H9 (cell line): Measurements from ENCODE around the gene PHACTR1. TPM values are rescaled to one million over a fixed set of nuclear protein-coding genes. Genes with fewer than 3 reads are reported as not detected.

Experiments
- DNase-seq: peaks from one replicate; pipeline ENCODE4 v3.0.0-alpha.2; 2017
- H2AFZ ChIP-seq: one replicate; pipeline ENCODE4 v1.6.1; 2013; ENCODE audit warnings: mild to moderate bottlenecking, low read length, control low read depth, moderate library complexity
- H2AK5ac ChIP-seq: 2 replicates; pipeline ENCODE4 v1.6.1; 2013; ENCODE audit warnings: low read length, control low read depth, mixed read lengths; ENCODE audit not compliant: insufficient read length
- H2BK120ac ChIP-seq: one replicate; pipeline ENCODE4 v1.6.1; 2013; ENCODE audit warnings: low read depth, mild to moderate bottlenecking, low read length, control low read depth, inconsistent platforms; ENCODE audit not compliant: poor library complexity, severe bottlenecking
- H2BK12ac ChIP-seq: 2 replicates; pipeline ENCODE4 v1.6.1; 2013; ENCODE audit warnings: low read length, control low read depth, mixed read lengths, low read depth; ENCODE audit not compliant: insufficient read length
- H2BK15ac ChIP-seq: 2 replicates; pipeline ENCODE4 v1.6.1; 2013; ENCODE audit warnings: low read depth, low read length, control low read depth
- H2BK20ac ChIP-seq: one replicate; pipeline ENCODE4 v1.6.1; 2013; ENCODE audit warnings: low read depth, mild to moderate bottlenecking, low read length, control low read depth, inconsistent platforms; ENCODE audit not compliant: poor library complexity, severe bottlenecking
- H2BK5ac ChIP-seq: 2 replicates; pipeline ENCODE4 v1.6.1; 2013; ENCODE audit warnings: low read length, control low read depth, mixed read lengths; ENCODE audit not compliant: insufficient read length
- H3K14ac ChIP-seq: 2 replicates; pipeline ENCODE4 v1.6.1; 2013; ENCODE audit warnings: low read length, control low read depth; ENCODE audit not compliant: insufficient read depth
- H3K18ac ChIP-seq: 2 replicates; pipeline ENCODE4 v1.6.1; 2013; ENCODE audit warnings: low read depth, mild to moderate bottlenecking, mixed read lengths, low read length, control low read depth; ENCODE audit not compliant: insufficient read length
- H3K23ac ChIP-seq: 2 replicates; pipeline ENCODE4 v1.6.1; 2013; ENCODE audit warnings: low read length, control low read depth, mixed read lengths, low read depth; ENCODE audit not compliant: insufficient read length
- H3K23me2 ChIP-seq: 2 replicates; pipeline ENCODE4 v1.6.1; 2013; ENCODE audit warnings: low read depth, mild to moderate bottlenecking, mixed read lengths, low read length, control low read depth; ENCODE audit not compliant: insufficient read length, poor library complexity, severe bottlenecking
- H3K27ac ChIP-seq: 2 replicates; pipeline ENCODE4 v1.5.1; 2013; ENCODE audit warnings: low read length, control low read depth, mixed read lengths, low read depth; ENCODE audit not compliant: insufficient read length
- H3K27me3 ChIP-seq: 2 replicates; pipeline ENCODE4 v1.6.1; 2013; ENCODE audit warnings: low read length, control low read depth, inconsistent platforms; ENCODE audit not compliant: insufficient read depth
- H3K4ac ChIP-seq: 2 replicates; pipeline ENCODE4 v1.6.1; 2013; ENCODE audit warnings: low read depth, mild to moderate bottlenecking, control low read depth, inconsistent platforms, low read length, moderate library complexity
- H3K4me1 ChIP-seq: 2 replicates; pipeline ENCODE4 v1.6.1; 2013; ENCODE audit warnings: low read length, control low read depth, inconsistent platforms; ENCODE audit not compliant: insufficient read depth
- H3K4me2 ChIP-seq: 2 replicates; pipeline ENCODE4 v1.6.1; 2013; ENCODE audit warnings: low read length, control low read depth, mixed read lengths; ENCODE audit not compliant: insufficient read length, insufficient read depth
- H3K56ac ChIP-seq: 2 replicates; pipeline ENCODE4 v1.6.1; 2013; ENCODE audit warnings: low read depth, mild to moderate bottlenecking, mixed read lengths, low read length, control low read depth; ENCODE audit not compliant: insufficient read length
- H3K79me1 ChIP-seq: 2 replicates; pipeline ENCODE4 v1.6.1; 2013; ENCODE audit warnings: low read depth, mild to moderate bottlenecking, moderate library complexity, low read length, control low read depth, inconsistent platforms; ENCODE audit not compliant: insufficient read depth, poor library complexity, severe bottlenecking
- H3K79me2 ChIP-seq: 2 replicates; pipeline ENCODE4 v1.6.1; 2013; ENCODE audit warnings: low read length, control low read depth, inconsistent platforms; ENCODE audit not compliant: insufficient read depth
- H3K9ac ChIP-seq: 2 replicates; pipeline ENCODE4 v1.6.1; 2013; ENCODE audit warnings: low read length, control low read depth, mixed read lengths; ENCODE audit not compliant: insufficient read length; ENCODE audit errors: extremely low read depth
- H3K9me3 ChIP-seq: one replicate; pipeline ENCODE4 v1.6.1; 2013; ENCODE audit warnings: low read depth, low read length, inconsistent platforms; ENCODE audit not compliant: control insufficient read depth
- H3T11ph ChIP-seq: one replicate; pipeline ENCODE4 v1.6.1; 2013; ENCODE audit warnings: mild to moderate bottlenecking, low read length, control low read depth, inconsistent platforms
- H4K20me1 ChIP-seq: one replicate; pipeline ENCODE4 v1.6.1; 2013; ENCODE audit not compliant: control insufficient read depth, insufficient read length, insufficient read depth
- H4K5ac ChIP-seq: 2 replicates; pipeline ENCODE4 v1.6.1; 2013; ENCODE audit warnings: low read depth, mild to moderate bottlenecking, mixed read lengths, low read length, control low read depth; ENCODE audit not compliant: insufficient read length
- H4K8ac ChIP-seq: replicated peaks from 2 replicates; pipeline ENCODE4 v1.6.1; 2013; ENCODE audit warnings: low read length, control low read depth, mixed read lengths, low read depth; ENCODE audit not compliant: insufficient read length
- H4K91ac ChIP-seq: 2 replicates; pipeline ENCODE4 v1.6.1; 2013; ENCODE audit warnings: low read depth, mild to moderate bottlenecking, moderate library complexity, mixed read lengths, low read length, control low read depth; ENCODE audit not compliant: insufficient read length
- H3K27ac Mint-ChIP-seq, 3 experiments: 2 replicates in 2 of 3; 3 replicates in 1 of 3; pipeline ENCODE4 v1.8.0; 2020 to 2021; ENCODE audit warnings: mixed read lengths in 3 of 3, mild to moderate bottlenecking in 1 of 3, moderate library complexity in 1 of 3
- H3K27me3 Mint-ChIP-seq: 2 replicates; pipeline ENCODE4 v1.8.0; 2021; ENCODE audit warnings: low read depth, mild to moderate bottlenecking, moderate library complexity, mixed read lengths
- H3K36me3 Mint-ChIP-seq, 3 experiments: 2 replicates in 2 of 3; 3 replicates in 1 of 3; pipeline ENCODE4 v1.8.0; 2020 to 2021; ENCODE audit warnings: low read depth in 3 of 3, mixed read lengths in 3 of 3; ENCODE audit not compliant: insufficient read depth in 1 of 3
- H3K4me1 Mint-ChIP-seq, 2 experiments: 2 replicates each; pipeline ENCODE4 v1.8.0; 2020; ENCODE audit warnings: mixed read lengths in 2 of 2
- H3K4me3 Mint-ChIP-seq, 2 experiments: 2 replicates in 1 of 2; 3 replicates in 1 of 2; pipeline ENCODE4 v1.8.0; 2020 to 2021; ENCODE audit warnings: mild to moderate bottlenecking in 2 of 2, mixed read lengths in 2 of 2, moderate library complexity in 1 of 2
- H3K9me3 Mint-ChIP-seq, 2 experiments: 2 replicates in 1 of 2; 3 replicates in 1 of 2; pipeline ENCODE4 v1.8.0; 2020; ENCODE audit warnings: mild to moderate bottlenecking in 2 of 2, mixed read lengths in 2 of 2, moderate library complexity in 1 of 2
- WGBS: extraction: QIAGEN DNeasy Blood & Tissue Kit; methylation state at CpG from one replicate; pipeline ENCODE4 v1.1.7; 2013; ENCODE audit warnings: missing lambda C conversion rate, low lambda C conversion rate, mixed read lengths; ENCODE audit not compliant: insufficient read length; ENCODE audit errors: extremely low coverage; 5-methylcytosine and 5-hydroxymethylcytosine counted together
- total RNA-seq: library from RNA; stranded (reverse); gene quantifications from 2 replicates; pipeline ENCODE4 v1.2.1, GENCODE V29; 2021
- TF ChIP-seq, protein P1 (sequence below): fragments of 200-600 bp; sonication (generic); conservative IDR thresholded peaks from 3 replicates; pipeline ENCODE4 v1.8.0; 2021; ENCODE audit warnings: antibody characterized with exemption, mild to moderate bottlenecking

Gene PHACTR1
- total RNA-seq, 1 experiment from 2014 or later, result 15.9 TPM

DNA sequence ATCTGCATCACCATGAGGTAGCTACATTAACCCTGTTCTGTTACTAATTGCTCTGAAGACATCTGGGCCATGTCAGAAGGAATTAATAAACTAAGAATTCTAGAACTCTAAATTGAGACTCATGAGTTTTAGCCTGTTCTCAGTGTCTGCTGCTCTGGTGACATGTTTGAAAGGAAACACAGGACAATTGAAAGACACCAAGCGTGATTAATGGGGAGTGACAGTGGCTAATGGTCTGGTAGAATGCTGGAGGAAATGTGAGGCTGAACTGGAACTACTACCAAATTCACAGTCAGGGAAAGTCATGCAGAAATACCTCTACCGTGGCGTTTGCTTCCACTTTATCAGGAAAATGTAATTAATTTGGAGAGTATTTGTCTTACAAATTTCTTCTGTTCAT, 471.7 kb downstream of the PHACTR1 start:
- H3K79me1 ChIP-seq, result no peaks in the 10 kb centered on the region
- no peaks in the 10 kb centered on the region for H3K9me3 ChIP-seq
- no peaks in the 10 kb centered on the region for H4K20me1 ChIP-seq
- H2BK20ac ChIP-seq, result no peak overlapping the region
- no peak overlapping the region for H3T11ph ChIP-seq
- TF ChIP-seq, protein P1, sequence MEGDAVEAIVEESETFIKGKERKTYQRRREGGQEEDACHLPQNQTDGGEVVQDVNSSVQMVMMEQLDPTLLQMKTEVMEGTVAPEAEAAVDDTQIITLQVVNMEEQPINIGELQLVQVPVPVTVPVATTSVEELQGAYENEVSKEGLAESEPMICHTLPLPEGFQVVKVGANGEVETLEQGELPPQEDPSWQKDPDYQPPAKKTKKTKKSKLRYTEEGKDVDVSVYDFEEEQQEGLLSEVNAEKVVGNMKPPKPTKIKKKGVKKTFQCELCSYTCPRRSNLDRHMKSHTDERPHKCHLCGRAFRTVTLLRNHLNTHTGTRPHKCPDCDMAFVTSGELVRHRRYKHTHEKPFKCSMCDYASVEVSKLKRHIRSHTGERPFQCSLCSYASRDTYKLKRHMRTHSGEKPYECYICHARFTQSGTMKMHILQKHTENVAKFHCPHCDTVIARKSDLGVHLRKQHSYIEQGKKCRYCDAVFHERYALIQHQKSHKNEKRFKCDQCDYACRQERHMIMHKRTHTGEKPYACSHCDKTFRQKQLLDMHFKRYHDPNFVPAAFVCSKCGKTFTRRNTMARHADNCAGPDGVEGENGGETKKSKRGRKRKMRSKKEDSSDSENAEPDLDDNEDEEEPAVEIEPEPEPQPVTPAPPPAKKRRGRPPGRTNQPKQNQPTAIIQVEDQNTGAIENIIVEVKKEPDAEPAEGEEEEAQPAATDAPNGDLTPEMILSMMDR, result no peak
- H3K4me2 ChIP-seq, result no peak overlapping the region
- no peaks in the 10 kb centered on the region for H3K23me2 ChIP-seq
- H4K5ac ChIP-seq, result no peak overlapping the region
- H2BK5ac ChIP-seq, result no peak overlapping the region
- no peaks in the 10 kb centered on the region for H3K9me3 Mint-ChIP-seq
- H3K14ac ChIP-seq, result no peak overlapping the region
- no peak overlapping the region for H2BK120ac ChIP-seq
- H3K27ac Mint-ChIP-seq, result no peak overlapping the region
- H4K91ac ChIP-seq, result no peak overlapping the region
- H2AK5ac ChIP-seq, result no peak overlapping the region
- no peaks in the 10 kb centered on the region for H3K79me2 ChIP-seq
- no CpG with 5 or more reads among the region's 3 CpGs for WGBS
- no peak overlapping the region for H3K4me3 Mint-ChIP-seq
- no peaks in the 10 kb centered on the region; a peak in 1 of 7 replicates for H3K36me3 Mint-ChIP-seq
- no peak overlapping the region for H3K18ac ChIP-seq
- H2BK12ac ChIP-seq, result no peak overlapping the region
- H3K27me3 ChIP-seq, result no peaks in the 10 kb centered on the region
- no peak overlapping the region for H3K9ac ChIP-seq
- H2AFZ ChIP-seq, result no peak overlapping the region
- H3K23ac ChIP-seq, result no peak overlapping the region
- H4K8ac ChIP-seq, result no peak overlapping the region
- H3K4me1 ChIP-seq, result peaks cover 6% of the 10 kb centered on the region; the same call in 1 of the 2 replicates
- peaks cover 2% of the 10 kb centered on the region; the same call in 1 of the 2 replicates for H3K27me3 Mint-ChIP-seq
- peaks cover 28 to 33% of the 10 kb centered on the region in 2 experiments for H3K4me1 Mint-ChIP-seq
- no peak overlapping the region for H2BK15ac ChIP-seq
- no peak overlapping the region for H3K4ac ChIP-seq
- H3K56ac ChIP-seq, result no peak overlapping the region
- H3K27ac ChIP-seq, result no peak overlapping the region
- no peak for DNase-seq
